NCI-H146 (cell line): ENCODE results near the gene SLC4A5.
A peak's percentile ranks its signal among the peaks of the same experiment; 100 is the strongest.

Experiments
- DNase-seq: peaks from one replicate; lab custom pipeline; 2025; lab: John Stamatoyannopoulos, UW

SLC4A5 gene

DNA sequence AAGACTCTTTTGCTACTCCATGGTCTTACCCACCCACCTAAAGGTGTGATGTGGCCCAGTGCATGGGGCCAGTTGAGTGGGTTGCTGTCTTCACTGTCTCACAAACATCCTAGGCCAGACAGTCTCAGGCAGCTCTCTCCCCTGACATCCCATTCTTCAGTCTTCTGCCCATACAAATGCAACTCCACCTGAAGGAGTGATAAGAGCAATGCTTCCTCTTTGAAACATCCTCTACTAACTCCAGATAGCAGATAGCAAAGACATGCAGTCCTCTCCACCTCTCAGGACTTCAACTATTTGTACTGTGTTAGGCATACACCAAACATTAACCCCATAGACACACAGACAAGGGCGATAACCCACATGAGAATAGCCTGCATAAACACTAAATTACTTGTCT, 73.5 kb downstream of the SLC4A5 start:
- DNase-seq, result no peak

DNA sequence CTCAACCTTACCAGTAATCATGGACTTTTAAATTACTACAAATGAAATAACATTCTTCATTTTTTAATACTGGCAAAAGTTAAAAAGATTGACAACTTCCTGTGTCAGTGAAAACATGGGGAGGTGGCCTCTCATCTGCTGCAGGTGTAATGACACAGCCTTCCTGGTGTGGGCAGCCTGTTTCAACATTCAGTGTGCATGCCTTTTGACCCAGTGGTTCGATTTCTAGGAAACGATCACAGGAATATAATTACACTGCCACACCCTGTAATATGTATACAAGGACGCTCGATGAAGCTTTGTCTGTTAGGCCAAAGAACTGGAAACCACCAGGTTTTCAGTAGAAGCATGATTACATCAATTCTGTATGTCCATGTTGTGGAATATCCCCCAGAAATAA, 76.1 kb downstream of the SLC4A5 start:
- DNase-seq, result peak; percentile 88

DNA sequence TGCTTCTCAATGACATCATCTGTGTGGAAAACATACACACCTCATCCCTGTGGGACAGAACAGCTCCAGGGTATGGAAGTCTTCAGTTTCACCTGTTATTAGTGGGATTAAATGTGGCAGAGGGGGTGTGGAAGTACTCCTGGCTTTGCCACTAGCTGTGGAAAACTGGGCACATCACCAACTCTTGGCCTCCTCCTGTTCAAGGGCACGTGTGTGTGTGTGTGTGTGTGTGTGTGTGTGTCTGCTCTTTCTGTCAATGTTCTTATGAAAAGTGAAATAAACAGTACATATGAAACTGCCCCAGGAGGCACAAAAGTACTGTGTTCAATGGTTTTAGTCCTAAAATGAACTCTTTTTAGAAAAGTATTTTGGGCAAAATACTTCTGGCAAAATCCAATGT, 78.9 kb downstream of the SLC4A5 start:
- no peak for DNase-seq

DNA sequence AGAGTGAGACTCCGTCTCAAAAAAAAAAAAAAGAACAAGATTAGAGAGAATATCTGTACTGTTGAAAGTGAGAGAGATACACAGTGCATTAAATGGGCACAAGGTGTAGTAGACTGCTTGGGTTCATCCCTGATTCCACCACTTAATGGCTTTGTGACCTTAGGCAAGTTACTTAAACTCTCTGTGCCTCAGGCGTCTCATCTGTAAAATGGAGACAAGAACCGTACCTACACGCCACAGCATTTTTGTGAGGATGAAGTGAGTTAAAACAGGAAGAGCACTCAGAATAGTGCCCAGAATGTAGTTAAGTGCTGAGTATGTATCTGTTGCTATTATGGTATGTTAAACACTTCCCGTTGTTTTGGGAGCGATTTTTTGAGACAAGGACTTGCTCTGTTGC, 80.5 kb downstream of the SLC4A5 start:
- DNase-seq, result no peak

DNA sequence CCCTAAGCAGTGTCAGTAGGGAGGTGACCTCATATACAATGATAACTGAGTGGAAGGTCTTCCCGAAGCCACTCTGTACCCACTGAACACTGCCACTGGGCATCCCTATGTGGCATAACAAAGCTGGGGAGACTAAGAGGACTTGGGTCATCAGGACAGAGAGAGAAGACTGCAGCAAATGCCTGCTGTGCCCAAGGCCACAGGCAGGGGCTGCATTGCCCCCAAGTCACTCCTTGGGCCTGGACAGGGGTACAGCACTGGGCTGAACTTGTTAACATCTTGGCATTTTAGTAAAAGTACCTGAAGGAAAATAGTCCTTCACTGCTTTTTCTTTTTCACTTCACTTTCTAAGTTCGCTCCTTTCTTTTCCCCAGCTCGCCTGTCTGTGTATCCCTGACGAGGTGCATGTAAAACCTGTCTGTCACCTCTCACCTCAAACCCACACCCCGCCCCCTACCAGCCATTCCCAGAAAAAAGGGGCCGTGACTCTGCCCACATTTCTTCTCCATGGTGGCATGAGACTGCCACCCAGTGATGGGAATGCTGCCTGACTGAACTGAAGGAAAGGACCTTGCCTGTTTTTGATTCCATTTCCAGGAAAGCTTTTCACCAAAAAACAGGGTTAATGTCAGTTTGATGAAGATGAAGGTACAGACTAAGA, 81.9 kb downstream of the SLC4A5 start:
- DNase-seq, result peak; percentile 32

DNA sequence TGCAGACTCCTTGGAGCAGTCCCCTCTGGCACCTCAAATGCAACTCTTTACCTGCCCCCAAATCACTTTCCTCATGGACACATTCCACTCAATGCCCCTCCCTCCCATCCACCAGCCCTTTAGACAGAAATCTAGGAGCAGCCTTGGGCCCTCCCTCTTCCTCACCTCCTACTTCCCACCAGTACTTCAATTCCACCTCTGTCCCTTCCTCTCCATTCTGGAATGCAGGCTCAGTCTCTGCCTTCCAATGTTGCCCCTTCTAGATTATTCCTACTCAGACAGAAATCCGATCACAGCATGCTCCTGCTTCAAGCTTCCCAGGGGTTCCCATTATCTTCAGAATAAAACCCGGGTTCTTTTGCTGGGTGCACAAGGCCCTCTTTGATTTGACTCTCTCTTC, 82.7 kb downstream of the SLC4A5 start:
- no peak for DNase-seq

DNA sequence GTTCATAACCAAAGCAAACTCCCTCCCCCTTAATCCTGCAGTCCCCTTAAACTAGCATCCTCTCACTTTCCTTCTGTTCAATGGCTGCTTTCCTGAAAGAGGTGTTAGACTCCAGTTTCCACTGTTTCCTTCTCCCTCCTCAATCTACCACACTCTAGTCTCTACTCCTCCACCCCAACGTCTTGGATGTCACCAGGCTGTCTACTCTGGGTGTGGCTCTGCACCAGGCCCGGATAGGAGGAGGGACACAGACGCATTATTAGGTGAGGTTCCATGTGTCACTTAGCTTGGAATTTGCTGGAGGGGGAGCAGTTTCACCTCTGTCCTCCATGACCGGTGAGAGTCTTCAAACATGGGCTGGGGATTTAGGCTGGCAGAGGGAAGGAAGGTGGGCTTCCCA, 83.5 kb downstream of the SLC4A5 start:
- DNase-seq, result no peak

DNA sequence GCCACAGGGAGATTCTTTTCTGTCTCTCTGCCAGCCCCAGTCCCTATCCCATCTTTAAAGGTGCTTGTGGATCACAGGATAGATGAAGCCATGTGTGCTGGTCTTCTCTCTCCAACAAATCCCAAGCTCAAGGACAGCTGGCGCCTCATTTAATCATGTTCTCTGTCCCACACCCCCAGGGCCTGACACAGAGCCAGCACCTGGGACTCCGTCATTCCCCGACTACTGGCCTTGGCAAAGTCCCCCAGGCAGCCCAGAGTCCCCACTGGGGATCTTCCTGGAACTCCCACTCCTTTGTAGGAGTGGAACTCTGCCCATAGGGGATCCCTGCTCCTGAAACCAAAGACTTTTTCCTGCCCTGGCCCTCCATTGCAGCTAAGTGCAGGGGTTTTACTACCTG, 84.0 kb downstream of the SLC4A5 start:
- DNase-seq, result no peak

DNA sequence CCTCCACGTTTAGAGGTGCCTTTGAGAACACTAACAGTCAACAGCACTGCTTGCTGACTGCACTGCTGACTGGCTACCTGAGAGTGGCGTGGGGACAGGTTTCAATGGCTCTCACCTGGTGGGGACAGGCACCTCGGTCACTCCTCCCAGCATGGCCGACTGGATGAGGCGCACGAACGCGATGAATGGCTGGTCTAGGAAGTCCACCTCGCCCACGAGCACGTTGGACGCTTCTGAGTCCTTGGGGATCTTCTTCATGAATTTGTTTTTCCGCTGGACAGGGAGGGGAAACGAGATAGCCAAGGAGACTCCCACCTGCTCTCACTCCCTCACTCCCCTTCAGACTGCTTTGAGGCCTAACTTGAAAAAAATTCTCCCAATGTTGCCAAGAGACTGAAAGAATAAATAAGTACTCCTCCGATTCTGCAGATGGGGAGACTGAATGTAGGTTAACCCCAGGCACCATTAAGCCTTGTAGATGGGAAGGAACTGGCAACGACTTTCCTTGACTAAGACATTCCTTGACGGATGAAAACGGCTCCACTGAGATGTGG, 87.5 kb downstream of the SLC4A5 start:
- no peak for DNase-seq

DNA sequence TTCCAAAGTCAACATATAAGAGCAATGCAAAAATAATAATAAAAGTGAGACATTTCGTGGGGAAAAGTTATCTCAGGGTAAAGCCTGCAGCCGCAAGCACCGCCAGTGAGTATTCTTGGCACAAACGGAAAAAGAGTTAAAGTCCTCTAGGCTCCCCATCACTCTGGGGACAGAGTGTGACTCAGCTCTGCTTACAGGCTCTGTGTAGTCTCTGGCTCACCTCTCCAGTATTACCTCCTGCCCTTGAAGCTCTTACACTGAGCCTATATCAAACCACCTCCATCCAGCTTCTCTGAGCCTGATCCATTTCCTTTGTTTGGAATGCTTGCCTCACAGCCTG, 89.3 kb downstream of the SLC4A5 start:
- DNase-seq, result no peak

DNA sequence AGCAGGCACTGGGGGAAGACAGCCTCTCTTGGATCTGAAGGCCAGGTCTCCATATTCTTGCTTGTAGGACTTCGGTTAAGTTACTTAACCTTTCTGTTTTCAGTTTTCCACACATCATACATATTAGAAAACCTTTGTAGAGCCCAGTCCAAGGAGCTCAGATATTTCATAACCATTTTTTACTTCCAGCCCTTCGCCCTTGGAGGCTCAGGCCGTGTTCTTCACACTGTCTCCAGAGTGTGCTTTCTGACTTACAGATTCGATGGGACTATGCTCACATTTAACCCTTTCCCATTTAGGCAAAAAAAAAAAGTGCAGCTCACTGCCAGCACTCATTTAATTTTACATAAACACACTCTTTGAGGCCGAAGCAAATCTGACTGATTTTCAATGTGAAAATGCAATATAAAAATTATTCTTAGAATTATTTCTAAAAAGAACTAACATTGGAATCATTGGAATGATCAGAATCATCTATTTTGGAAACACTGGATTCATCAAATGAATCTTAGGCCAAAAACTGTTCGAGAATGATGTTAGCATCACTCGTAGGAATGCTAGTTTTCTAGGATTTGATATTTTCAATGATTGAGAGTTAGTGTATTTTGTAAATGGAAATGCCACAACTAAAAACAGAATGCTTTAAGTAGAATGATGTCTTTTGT, 89.8 kb downstream of the SLC4A5 start:
- DNase-seq, result no peak

DNA sequence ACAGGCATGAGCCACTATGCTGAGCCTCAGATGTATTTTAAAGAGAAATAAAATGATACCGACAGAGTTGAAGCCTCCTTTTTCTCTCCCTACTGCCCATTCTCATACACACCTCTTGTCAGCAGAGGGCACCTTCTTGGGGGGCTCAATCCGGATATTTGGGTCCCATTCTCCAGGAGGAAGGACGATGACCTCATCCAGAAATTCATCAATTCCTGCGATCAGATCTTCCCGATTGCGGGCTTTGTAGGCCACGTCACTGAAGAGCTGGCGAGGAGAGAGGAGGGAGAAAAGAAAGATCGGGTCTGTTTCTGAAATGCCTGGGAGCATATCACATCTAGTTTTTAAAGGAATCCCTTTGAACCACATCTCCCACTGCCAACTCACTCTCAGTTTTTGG, 90.4 kb downstream of the SLC4A5 start:
- no peak for DNase-seq

DNA sequence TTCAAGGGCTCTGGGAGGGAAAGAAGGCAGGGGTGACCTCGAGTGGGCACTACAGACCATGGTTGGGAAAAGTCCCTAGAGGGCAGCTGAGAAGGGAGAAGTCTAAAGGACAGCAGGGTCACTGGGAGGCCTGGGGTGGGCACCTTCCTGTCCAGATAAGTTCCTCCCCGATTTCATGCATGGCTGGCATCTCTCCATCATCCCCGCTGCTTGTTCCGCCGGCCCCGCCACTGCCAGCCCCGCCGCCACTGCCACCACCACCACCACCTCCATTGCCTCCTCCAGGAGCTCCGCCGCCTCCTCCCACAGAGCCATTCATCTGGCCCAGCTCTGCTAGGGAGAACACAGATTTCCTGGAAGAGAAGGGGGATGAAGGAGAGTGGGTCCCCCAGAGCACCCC, 91.2 kb downstream of the SLC4A5 start:
- DNase-seq, result no peak

DNA sequence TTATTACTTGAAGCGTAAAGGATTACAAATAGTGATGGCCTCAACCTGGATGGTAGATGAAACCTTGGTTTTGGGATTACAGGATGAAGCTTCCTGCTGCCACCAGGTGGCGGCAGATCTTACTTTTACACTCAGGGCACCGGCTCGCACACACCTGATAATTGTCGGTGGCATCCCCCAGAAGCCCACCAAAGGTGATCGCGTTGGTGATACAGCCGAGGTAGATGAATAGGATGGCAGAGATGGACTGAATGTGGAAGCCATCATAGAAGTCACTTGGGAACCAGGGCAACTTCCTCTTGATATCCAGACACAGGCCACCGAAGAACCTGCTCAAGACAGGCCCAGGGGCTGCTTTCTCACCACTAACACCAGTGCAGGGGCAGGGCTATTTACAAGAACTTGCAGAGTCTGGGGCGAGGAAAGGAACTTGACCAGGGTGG, 93.0 kb downstream of the SLC4A5 start:
- DNase-seq, result peak; percentile 71

DNA sequence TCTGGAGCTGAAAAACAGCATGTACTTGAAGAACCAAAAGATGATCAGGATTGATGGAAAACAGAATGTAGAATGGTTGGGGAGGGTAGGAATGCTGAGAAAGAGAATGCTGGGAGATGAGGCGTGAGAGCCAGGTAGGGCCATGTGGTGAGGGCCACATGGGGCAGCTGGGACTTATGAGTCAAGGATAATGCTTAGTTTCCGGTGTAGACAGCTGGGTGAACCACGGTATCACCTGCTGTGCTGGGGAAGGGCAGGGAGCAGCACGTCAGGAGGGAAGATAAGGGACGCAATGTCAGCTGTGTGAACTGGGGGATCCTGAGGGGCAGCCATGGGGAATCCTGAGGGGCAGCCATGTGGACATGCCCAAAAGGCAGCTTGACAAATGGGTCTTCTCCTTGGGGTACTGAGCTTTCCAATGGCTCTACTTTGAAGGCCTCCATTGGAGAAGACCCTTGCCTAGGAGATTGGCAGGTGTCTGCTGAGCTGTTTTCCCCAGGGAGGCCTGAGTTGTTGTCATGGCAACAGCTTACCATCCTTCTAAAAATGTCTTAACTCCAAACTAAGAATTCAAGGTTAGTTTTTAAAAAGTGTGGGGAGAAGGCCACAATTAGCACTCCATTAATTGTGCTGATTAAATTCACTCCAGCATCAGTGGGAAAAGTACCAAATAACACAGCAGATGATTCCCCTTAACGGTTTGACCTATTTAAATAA, 93.7 kb downstream of the SLC4A5 start:
- DNase-seq, result peak; percentile 86

DNA sequence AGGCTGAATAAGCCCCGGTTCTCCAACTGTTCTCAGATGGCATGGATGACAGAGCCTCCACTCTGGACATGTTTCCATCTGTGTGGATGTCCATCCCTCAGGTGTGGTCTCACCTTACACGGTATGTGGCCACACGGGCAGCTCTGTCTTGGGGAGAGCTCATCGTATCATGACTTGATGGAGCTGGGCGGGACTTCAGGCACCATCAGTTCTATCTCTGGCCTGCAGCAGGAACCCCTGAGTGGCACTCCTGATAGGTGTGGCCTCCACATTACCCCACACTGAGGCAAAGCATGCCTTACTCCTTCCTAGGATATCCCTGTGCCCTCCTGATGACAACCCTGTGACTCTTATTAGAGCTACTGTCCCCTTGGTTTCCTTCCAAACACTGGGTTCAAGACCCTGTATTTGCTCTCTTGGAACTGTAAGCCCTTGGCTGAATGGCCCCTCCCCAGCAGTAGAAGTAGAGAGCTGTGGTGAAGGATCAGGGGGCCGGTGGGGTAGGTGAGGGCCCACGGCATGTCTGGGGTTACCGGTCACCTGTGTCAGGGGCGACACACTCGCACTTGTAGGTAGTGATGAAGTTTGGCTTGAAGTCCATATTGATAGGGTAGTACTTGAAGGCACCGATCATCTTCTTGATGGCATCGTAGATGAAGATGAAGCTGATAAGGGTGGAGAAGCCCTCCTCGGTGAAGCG, 96.6 kb downstream of the SLC4A5 start:
- DNase-seq, result no peak

DNA sequence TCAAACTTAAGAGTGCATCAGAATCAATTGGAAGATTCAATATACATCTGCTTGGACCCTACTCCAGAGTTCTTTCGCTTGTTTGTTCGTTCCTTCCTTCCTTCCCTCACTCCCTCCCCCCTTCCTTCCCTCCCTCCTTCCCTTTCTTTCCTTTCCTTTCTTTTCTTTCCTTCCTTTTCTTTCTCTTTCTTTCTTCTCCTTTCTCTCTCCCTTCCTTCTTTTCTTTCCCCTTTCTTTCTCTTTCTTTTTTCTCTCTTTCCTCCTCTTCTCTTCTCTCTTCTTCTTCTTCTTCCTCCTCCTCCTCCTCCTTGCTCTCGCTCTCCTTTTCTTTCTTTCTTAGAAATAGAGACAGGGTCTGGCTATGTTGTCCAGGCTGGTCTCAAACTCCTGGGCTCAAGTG, 98.9 kb downstream of the SLC4A5 start:
- no peak for DNase-seq

DNA sequence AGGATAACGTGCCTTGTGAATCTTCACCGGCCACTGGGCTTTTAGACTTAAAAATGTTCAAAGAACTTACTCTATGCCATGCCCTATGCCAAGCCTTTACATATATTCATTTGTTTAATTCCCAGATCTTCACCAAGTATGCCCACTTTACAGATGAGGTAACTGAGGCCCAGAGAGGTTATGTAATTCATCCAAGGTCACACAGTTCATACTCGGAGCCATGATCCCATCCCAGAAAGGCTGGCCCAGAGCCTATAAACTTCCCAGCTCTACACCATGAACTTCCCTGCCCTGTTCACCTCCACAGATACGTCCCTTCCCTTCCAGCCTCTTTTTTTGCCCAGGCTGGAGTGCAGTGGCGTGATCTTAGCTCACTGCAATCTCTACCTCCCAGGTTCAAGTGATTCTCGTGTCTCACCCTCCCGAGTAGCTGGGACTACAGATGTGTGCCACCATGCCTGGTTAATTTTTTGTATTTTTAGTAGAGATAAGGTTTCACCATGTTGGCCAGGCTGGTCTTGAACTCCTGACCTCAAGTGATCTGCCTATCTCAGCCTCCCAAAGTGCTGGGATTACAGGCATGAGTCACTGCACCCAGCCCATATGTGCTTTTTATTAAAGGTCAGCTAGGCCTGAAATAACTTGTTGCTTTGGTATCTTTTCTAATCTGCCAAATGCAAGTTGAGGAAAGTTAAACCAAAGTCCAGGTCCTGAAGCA, 100.7 kb downstream of the SLC4A5 start:
- no peak for DNase-seq

DNA sequence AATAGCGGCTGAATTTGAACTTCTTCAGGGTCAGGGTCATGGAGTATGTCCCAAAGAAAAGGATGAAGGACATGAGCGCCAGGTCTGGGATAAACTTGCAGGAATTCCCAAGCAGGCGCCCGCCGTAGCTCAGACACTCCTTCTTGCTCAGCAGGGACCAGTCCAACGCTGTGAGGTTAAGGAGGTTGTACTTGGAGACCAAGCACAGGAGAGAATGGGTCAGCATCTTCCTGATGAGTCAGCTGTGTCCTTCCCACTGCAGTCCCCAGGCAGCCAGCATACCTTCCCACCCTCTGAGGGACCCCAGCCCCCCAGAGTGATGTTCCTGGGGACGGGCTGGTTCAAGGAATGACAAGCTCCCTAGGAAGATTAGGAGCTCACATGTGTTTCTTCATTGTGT, 103.9 kb downstream of the SLC4A5 start:
- no peak for DNase-seq

DNA sequence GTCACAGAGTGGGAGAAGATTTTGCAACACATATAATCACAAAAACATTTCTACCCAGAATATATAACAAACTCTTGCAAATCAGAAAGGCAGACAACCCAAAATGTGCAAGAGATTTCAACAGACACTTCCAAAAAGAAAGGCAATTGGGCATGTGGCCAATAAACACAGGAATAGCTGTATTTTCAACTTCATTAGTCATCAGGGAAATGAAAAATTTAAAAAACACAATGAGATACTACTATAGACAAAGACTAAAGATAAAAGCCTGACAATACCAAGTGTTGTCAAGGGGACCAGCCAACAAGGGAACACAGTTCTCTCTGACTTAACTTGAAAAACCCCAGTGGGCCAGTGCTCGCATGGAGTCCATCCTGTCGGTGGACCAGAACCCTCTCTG, 104.3 kb downstream of the SLC4A5 start:
- no peak for DNase-seq

DNA sequence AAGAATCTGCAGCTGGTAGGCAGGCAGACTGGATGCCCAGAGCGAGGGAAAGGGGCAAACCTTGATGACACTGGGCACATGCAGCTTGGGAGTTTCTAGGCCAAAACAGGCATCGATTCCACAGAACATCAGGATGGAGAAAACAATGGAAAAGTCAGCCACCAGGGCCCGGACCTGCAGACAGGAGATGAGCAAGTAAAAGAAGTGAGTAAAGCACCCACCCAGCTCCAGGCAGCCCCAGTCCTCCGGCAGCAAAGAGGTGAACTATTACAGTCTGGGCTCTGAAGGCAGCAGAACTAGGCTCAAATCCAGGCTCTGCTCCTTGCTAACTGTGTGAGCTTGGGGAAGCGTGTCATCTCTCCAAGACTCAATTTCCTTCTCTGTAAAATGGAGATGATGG, 108.2 kb downstream of the SLC4A5 start:
- DNase-seq, result no peak

DNA sequence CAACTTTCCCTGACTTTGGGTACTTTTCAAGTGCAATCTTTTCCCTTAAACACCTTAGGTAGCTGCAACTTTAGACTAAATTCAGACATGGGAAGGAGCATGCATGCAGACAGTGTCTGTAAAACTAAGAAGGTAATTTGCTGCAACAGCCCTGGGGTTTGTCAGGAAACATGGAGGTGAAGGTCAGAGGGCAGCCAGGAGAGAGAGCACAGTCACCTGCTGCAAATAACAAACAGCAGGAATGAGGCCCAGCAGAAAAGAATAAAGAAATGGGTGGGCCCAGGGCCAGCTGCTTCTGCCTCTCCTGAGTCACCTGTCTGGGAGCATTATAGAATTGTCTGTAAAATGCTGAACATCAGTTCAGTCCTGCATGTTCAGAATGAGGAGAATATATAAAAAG, 109.6 kb downstream of the SLC4A5 start:
- peak; percentile 89 for DNase-seq
